OCI-LY1 (cell line): ENCODE measurements around the gene SLC29A3.

ENCODE experiments used
- H2AFZ ChIP-seq: fragments of 200-600 bp; sonication (generic), shearing (Covaris generic); 2 replicates; pipeline ENCODE4 v1.6.0; 2014; ENCODE audit warnings: antibody characterized with exemption, mild to moderate bottlenecking, low read length
- H3F3A ChIP-seq: fragments of 200-600 bp; sonication (generic), shearing (Covaris generic); 2 replicates; pipeline ENCODE4 v1.6.0; 2014; ENCODE audit warnings: mild to moderate bottlenecking, antibody characterized with exemption, low read length, moderate library complexity; ENCODE audit not compliant: insufficient read depth
- H3K27ac ChIP-seq: fragments of 200-600 bp; sonication (generic); 2 replicates; pipeline ENCODE4 v1.5.1; 2014; ENCODE audit warnings: low read length, mixed run types, mild to moderate bottlenecking, low read depth; ENCODE audit not compliant: poor library complexity, severe bottlenecking
- H3K27me3 ChIP-seq: fragments of 200-600 bp; sonication (generic); 2 replicates; pipeline ENCODE4 v1.6.0; 2014; ENCODE audit warnings: antibody characterized with exemption, mild to moderate bottlenecking, low read length, moderate library complexity; ENCODE audit not compliant: insufficient read depth
- H3K36me3 ChIP-seq: fragments of 200-600 bp; sonication (generic); 2 replicates; pipeline ENCODE4 v1.6.1; 2014; ENCODE audit warnings: mild to moderate bottlenecking, antibody characterized with exemption, low read length, moderate library complexity, mixed read lengths; ENCODE audit not compliant: insufficient read depth
- H3K4me1 ChIP-seq: fragments of 200-600 bp; sonication (generic); 2 replicates; pipeline ENCODE4 v1.5.1; 2014; ENCODE audit warnings: mild to moderate bottlenecking, low read length, moderate library complexity; ENCODE audit not compliant: insufficient read depth, severe bottlenecking
- H3K4me2 ChIP-seq: fragments of 200-600 bp; sonication (generic), shearing (Covaris generic); 2 replicates; pipeline ENCODE4 v1.6.1; 2014; ENCODE audit warnings: low read length
- H3K4me3 ChIP-seq: fragments of 200-600 bp; sonication (generic); 2 replicates; pipeline ENCODE4 v1.5.1; 2014; ENCODE audit warnings: low read length, low read depth, mild to moderate bottlenecking, mixed read lengths; ENCODE audit not compliant: poor library complexity, severe bottlenecking
- H3K79me2 ChIP-seq: fragments of 200-600 bp; shearing (Covaris generic); 2 replicates; pipeline ENCODE4 v1.6.1; 2016; ENCODE audit warnings: mixed run types, low read length, mixed read lengths; ENCODE audit not compliant: insufficient read depth
- H3K9ac ChIP-seq: fragments of 200-600 bp; sonication (generic), shearing (Covaris generic); 2 replicates; pipeline ENCODE4 v1.6.1; 2014; ENCODE audit warnings: mild to moderate bottlenecking, low read length, mixed read lengths
- H3K9me2 ChIP-seq: fragments of 200-600 bp; sonication (generic), shearing (Covaris generic); 2 replicates; pipeline ENCODE4 v1.6.1; 2014; ENCODE audit warnings: low read depth, mild to moderate bottlenecking, low read length, mixed read lengths
- H3K9me3 ChIP-seq: fragments of 200-600 bp; shearing (Covaris generic); 2 replicates; pipeline ENCODE4 v1.6.1; 2014; ENCODE audit warnings: low read length, mixed read lengths
- H4K20me1 ChIP-seq: fragments of 200-600 bp; sonication (generic), shearing (Covaris generic); 2 replicates; pipeline ENCODE4 v1.6.0; 2016; ENCODE audit warnings: mild to moderate bottlenecking, low read length; ENCODE audit not compliant: insufficient read depth
- EZH2 ChIP-seq: fragments of 200-600 bp; sonication (generic), shearing (Covaris generic); IDR thresholded peaks from 2 replicates; pipeline ENCODE4 v1.8.0; 2017; ENCODE audit warnings: borderline replicate concordance, mixed run types, mild to moderate bottlenecking, antibody characterized with exemption, low read length, moderate library complexity, mixed read lengths
- TF ChIP-seq, protein P1 (sequence below): fragments of 200-600 bp; sonication (generic), shearing (Covaris generic); IDR thresholded peaks from 2 replicates; pipeline ENCODE4 v1.5.1; 2017; ENCODE audit warnings: mild to moderate bottlenecking, antibody characterized with exemption, low read length, moderate library complexity, mixed read lengths

Gene SLC29A3

GRCh38 chr10:71361581-71361980, 42.5 kb downstream of the SLC29A3 start:
- Histone ChIP-seq H3K36me3 (no peaks in the 10 kb centered on the region), H3K4me1 (no peaks in the 10 kb centered on the region), H3F3A (no peaks in the 10 kb centered on the region), H4K20me1 (no peaks in the 10 kb centered on the region), H3K79me2 (no peaks in the 10 kb centered on the region), H3K9me3 (no peaks in the 10 kb centered on the region), H3K4me2 (no peak overlapping the region), H3K27me3 (no peaks in the 10 kb centered on the region), H3K27ac (no peak overlapping the region), H2AFZ (no peak overlapping the region), H3K9me2 (no peaks in the 10 kb centered on the region), H3K9ac (no peak overlapping the region), H3K4me3 (no peak overlapping the region)
- TF ChIP-seq EZH2, result no peak
- TF ChIP-seq, protein P1, sequence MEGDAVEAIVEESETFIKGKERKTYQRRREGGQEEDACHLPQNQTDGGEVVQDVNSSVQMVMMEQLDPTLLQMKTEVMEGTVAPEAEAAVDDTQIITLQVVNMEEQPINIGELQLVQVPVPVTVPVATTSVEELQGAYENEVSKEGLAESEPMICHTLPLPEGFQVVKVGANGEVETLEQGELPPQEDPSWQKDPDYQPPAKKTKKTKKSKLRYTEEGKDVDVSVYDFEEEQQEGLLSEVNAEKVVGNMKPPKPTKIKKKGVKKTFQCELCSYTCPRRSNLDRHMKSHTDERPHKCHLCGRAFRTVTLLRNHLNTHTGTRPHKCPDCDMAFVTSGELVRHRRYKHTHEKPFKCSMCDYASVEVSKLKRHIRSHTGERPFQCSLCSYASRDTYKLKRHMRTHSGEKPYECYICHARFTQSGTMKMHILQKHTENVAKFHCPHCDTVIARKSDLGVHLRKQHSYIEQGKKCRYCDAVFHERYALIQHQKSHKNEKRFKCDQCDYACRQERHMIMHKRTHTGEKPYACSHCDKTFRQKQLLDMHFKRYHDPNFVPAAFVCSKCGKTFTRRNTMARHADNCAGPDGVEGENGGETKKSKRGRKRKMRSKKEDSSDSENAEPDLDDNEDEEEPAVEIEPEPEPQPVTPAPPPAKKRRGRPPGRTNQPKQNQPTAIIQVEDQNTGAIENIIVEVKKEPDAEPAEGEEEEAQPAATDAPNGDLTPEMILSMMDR, result no peak

DNA sequence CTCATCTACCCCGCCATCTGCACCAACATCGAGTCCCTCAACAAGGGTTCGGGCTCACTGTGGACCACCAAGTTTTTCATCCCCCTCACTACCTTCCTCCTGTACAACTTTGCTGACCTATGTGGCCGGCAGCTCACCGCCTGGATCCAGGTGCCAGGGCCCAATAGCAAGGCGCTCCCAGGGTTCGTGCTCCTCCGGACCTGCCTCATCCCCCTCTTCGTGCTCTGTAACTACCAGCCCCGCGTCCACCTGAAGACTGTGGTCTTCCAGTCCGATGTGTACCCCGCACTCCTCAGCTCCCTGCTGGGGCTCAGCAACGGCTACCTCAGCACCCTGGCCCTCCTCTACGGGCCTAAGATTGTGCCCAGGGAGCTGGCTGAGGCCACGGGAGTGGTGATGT, 43.1 kb downstream of the SLC29A3 start:
- H4K20me1 ChIP-seq, result no peaks in the 10 kb centered on the region
- no peaks in the 10 kb centered on the region for H3K9me3 ChIP-seq
- no peaks in the 10 kb centered on the region for H3K79me2 ChIP-seq
- H3K4me2 ChIP-seq, result no peak overlapping the region
- H3K4me1 ChIP-seq, result no peaks in the 10 kb centered on the region
- no peaks in the 10 kb centered on the region for H3K27me3 ChIP-seq
- H3K27ac ChIP-seq, result no peak overlapping the region
- TF ChIP-seq, protein P1, result no peak
- TF ChIP-seq EZH2, result no peak
- H3F3A ChIP-seq, result no peaks in the 10 kb centered on the region
- no peaks in the 10 kb centered on the region for H3K9me2 ChIP-seq
- H3K9ac ChIP-seq, result no peak overlapping the region
- no peak overlapping the region for H3K4me3 ChIP-seq
- no peak overlapping the region for H2AFZ ChIP-seq
- H3K36me3 ChIP-seq, result no peaks in the 10 kb centered on the region

- Histone ChIP-seq H3K4me3 (no peak overlapping the region), H3K4me2 (no peak overlapping the region), H3K9ac (no peak overlapping the region), H3K4me1 (no peaks in the 10 kb centered on the region), H3F3A (no peaks in the 10 kb centered on the region), H3K79me2 (no peaks in the 10 kb centered on the region), H4K20me1 (no peaks in the 10 kb centered on the region), H3K9me2 (no peaks in the 10 kb centered on the region), H3K27me3 (no peaks in the 10 kb centered on the region), H3K36me3 (no peaks in the 10 kb centered on the region), H2AFZ (no peak overlapping the region), H3K9me3 (no peaks in the 10 kb centered on the region), H3K27ac (no peak overlapping the region)
- TF ChIP-seq, protein P1, result no peak
- TF ChIP-seq EZH2, result no peak
Measured at GRCh38 chr10:71363936-71364335, 44.9 kb downstream of the SLC29A3 start.
